ENCODE measurements around the gene EFHC1.
A peak's percentile ranks its signal among the peaks of the same experiment; 100 is the strongest.
"Not testable (repeated sequence)": the region's sequence is repeated elsewhere in the genome, so short reads cannot be mapped to it uniquely, and the experiment has no call there.

The EFHC1 gene

DNA sequence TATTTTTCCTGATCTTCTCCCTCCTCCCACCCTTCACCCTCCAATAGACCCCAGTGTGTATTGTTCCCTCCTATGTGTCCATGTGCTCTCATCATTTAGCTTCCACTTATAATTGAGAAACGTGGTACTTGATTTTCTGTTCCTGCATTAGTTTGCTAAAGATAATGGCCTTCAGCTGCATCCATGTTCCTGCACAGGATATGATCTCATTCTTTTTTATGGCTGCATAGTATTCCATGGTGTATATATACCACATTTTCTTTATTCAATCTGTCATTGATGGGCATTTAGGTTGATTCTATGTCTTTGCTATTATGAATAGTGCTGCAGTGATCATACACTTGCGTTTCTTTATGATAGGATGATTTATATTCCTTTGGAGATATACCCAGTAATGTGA lies 41.1 kb downstream of the EFHC1 start:
- not testable (repeated sequence) for DNase-seq

DNA sequence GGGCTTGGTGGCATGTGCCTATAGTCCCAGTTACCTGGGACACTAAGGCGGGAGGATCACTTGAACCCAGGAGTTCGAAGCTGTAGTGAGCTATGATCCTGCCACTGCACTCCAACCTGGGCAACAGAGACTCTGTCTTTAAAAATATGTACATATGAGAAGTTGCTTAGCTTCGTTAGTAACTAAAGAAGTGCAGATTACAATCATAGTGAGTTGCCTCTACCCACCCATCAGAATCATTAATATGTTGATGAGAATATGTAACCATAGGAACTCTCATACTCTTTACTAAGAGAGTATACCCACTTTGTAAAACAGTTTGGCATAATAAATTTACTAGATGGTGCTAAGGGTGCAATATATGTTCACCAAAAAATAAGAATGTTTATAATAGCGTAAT lies 54.0 kb downstream of the EFHC1 start:
- no peak for DNase-seq

DNA sequence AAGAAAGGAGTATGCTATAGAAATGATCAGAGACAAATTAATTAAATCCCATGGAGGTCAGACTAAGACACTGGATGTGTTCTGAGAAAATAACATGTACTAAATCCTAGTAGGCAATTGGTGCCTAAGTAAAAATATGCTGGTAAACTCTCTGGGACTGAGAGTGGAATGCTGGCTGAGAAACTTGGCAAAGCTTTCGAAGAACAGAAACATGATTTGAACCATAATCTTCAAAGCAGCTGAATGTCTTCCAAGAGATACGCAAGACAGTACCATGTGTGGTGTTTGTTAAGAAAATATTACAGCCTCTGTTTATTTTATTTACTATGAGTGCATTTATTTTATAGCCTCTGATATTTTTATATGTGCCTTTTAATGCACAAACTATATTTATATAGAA lies 55.2 kb downstream of the EFHC1 start:
- no peak for DNase-seq

DNA sequence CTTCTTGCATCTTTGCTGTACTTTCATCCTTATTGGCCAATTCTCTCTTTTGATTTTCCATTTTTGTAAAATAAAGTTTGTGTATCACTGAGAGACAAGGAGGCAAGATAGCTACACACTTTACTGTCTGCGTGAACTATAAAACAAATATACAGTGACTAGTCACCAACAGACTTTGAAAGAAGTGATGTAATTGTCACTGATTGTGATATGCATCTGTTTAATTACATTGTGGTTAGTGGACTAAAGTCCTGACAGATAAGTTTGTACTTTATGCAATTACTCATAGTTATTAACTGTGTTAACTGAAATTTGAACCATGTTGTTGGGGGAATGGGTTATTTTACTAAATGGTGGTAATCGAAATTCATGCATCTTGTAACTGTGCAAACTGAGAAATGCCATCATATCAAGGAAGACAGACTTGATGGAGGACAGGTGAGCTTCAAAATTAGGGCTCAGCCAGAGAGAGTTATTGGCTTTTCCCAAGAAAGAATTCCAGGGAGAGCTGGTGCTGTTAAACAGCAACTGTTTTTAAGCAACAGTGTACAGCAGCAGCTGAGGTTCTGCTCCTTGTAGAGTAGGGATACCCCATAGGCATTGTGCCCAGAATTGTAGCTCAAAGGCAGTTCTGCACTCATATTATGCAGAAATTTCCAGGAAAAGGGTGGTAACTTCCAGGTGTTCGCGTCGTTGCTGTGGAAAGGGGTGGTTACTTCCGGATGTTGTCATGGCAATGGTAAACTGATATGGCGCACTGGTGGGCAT lies 62.9 kb downstream of the EFHC1 start:
- DNase-seq = no peak

DNA sequence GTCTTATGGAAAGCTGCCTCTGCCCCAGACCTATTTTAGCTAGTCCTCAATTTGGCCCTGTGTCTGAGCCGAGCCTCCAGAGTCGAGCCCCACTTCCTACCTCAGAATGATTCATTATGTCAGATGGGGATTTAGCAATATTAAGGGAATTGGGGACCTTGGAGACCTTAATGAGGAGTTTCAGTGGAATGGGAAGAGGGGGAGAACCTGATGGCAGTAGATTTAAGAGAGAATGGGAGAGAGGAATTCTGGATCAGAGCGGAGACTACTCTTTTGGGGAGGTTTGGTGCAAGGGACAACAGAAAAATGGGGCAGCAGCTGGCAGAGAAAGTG lies 63.5 kb downstream of the EFHC1 start:
- no peak for DNase-seq

DNA sequence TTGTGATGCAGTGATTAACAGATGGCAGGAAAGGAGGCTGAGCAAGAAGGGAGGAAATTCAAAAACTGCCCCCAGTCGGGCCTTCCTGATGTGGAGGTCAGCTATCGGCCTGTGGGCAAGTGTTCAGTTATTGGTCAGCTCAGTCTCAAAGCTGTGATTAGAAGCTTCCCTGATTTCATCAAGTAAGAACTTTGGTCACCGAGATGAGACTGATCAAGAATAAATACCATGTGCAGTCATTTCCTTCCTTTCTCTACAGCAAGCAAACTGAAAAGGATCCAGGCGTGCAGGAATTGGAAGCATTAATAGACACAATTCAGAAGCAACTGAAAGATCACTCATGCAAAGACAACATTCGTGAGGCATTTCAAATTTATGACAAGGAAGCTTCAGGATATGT lies 69.7 kb downstream of the EFHC1 start:
- no peak for DNase-seq

DNA sequence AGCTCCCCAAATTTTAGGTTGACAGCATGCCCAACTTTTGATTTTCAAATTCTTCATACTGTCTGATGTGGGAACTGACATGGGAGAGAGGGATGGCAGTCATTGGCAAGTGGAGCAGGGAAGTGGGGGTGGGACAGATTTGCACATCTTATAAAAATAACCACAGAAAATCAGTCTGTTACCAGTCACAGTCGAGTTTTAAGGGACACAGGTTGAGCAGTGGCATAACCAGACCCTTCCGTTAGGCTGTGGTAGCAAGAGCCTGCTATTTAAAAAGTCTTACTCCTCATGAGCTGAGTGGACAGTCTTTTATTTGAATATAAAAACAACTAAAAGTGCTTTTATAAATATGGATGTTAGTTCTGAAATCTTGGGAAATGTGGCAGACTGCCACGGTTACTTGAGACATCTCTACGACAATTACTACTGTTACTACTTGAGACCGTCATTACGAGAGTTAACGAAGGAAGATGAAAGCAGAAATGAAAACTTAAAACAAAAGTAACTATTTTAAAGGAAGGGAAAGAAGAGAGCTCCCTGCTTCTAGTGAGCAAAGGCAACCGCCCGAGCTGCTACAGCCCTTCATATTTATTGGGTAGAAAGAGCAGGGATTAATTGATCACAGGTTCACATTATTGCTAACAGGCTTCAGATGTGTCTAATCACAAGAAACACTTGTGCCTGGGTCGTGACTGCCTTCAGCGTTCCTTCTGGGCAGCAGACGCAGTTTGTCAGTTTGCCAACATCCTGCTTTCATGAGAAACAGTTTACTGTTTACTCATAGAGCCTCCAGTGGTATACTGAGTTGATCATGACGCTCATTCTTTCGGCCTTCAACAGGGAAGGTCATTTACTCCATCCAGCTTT lies 71.3 kb downstream of the EFHC1 start:
- DNase-seq = no peak

DNA sequence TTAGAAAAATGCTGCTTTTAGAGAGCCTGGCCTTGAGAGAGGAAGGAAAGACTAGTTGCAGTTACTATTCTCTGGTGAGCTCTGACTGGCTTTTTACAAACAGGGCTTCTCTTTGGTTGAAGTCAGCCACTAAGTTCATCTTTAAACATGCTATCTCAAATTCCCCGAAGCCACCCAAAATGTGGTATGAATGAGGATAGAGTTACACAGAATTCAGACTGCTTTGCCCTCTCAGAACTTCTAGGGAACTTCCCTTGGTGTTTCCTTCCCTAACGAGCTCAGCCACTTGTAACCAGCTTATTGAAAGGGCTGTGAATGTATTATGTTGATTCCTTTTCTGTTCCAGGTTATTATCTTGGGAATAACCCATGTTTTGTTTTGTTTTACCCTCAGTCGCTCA lies 73.5 kb downstream of the EFHC1 start:
- no peak for DNase-seq

DNA sequence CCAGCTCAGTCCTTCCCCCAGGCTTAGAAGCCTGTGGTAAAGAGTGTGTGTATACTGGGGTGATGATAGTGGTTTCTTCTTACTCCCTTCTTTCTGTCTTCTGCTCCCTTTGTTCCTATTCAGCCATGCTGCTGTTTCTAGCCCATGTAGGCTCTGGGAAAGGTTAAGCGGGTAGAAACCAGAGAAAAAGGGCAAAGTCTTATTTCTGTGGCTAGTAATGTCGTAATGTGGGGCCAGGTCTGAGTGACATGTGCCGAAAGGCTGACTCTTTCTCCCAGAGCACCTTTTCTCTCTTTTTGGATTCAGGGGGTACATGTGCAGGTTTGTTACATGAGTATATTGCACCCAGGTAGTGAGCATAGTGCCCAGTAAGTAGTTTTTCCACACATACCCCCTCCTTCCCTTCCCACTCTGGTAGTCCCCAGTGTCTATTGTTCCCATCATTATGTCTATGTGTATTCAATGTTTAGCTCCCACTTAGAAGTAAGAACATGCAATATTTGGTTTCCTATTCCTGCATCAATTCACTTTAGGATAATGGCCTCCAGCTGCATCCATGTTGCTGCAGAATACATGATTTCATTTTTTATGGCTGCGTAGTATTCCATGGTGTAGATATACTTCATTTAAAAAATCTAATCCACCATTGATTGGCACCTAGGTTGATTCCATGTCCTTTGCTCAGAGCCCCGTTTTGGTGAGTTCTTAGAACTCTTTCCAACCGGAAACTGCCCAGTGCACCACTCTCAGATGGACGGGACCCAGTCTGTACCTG lies 74.3 kb downstream of the EFHC1 start:
- DNase-seq = no peak

DNA sequence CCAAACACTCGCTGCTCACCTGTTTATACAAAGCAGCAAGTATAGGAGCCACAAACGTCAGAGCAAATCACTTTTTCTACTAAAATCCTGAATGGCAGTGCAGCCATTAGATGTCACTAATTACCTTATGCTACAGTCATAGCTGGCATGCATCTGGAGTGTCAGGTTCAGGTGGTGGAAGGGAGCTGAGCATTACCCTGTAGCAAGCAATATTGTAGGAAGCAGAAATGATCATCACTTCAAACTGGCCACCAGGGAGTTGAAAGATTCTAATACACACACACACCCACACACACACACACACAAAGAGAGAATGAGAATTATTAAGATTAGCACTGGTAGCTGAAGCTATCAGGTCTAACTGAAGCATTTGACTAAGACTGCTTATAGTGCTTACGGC lies 75.8 kb downstream of the EFHC1 start:
- no peak for DNase-seq

DNA sequence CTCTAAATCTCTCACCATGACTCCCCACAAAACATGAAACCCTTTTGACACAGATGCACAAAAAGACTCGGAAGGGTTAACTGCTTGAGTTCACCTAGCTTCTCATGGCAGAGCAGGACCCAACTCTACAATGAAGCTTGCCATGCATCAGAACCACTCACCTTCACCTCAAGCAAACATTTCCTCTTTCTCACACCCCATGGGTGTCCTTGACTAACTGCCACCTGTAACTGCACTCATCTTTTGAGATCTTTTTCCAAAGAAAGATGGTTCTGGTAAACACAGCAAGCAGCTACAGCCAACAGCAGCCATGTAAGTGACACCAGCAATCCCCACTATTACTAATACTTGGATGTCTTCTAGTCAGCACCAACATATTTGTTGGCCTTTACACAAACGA lies 76.5 kb downstream of the EFHC1 start:
- DNase-seq = no peak

DNA sequence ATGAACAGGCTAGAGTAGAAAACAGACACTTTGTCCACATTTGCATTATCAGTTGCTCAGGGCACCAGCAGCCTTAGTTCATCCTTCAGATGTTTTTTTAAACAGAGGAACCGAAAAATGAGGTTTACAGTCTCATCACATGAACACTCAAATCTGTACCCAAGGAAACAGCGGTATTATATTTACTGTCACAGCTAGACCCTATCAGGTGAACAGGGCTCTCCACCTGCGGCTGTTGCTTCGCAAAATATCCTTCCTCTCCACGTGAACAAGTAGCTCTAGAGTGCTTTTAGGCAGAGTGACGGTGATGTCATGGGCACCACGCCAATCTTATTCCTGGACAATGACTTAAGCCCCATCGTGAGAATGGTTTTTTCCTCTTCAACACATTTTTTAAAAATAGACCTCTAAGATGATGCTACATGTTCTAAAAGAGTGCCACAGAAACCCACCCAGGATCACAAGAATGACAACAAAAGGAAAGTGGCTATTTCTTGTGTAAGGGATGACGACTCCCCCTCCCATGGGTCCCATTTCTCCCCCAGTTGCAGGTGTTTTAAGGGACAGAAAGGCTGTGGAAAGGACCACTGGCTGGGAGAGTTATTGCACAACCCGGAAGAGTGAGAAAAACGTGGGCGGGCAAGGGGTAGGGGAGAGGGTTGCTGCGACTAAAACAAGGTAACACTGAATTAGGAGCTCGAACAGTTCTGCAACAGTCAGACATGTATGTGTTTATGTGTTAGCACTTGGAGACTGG lies 77.7 kb downstream of the EFHC1 start:
- DNase-seq = no peak

DNA sequence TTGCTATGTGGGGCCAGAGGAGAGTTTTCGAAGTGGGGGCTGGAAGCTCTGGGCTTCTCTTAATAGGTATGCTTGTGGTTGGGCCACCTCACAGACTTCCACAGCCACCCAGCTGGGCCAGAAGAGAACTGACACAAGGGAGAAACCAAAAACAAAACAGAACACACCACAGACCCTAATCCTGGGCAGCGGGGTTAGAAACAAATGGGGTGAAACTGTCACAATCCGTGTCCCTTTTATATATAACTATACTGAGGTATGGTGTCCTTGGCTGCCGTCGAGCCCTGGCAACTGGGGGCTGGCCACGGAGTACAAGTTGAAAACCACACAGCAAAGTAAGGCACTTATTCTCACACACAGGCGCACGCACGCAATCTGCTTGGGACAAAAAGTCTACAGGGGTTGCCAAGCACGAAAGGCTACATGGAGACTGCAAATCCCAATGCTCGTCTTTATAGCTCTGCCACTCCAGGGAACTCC lies 78.4 kb downstream of the EFHC1 start:
- DNase-seq = no peak

DNA sequence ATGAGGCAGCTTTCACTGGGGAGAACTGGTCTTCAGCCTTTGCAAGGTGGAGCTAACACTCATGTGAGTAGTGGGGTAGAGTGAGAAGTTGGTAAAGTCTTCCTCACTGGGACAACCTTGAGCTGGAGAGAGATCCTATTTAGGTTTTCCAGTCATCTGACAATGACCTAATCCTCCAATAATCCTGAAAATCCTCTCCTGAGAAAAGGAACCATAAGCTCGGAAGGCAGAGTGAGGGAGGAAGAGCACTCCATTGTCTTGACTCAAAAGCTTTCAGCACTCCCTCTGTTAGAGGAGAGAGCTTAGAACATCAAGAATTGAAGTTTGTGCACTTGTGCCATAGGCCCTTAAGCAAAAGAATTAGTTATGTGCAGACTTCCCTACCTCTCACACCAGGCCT lies 78.9 kb downstream of the EFHC1 start:
- DNase-seq = no peak

DNA sequence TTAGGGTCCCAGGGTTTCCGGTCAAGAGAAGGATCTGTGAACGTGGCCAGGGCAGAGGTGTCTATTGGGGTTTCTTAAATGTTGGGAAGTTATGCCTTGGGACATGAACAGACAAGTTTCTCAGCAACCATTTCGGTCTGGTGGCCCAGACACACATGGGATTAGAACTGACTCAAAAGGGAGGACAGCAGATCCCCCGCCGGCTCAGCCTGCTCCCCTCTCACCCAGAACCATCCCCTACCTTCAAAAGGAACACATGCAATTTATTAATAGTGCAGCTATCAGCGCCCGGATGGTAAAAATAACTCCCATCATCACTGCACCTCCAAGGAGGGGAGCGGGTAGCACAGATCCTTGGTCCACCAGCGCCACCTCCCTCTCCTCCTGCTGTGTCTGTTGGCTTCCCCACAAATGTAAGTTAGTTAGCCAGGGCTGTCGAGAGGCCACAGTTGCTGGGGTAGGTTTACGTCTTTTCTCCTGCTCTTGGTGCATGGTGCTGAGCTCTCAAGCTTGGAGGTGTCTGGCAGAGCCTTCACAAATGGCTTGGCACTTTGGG lies 79.6 kb downstream of the EFHC1 start:
- DNase-seq = no peak

DNA sequence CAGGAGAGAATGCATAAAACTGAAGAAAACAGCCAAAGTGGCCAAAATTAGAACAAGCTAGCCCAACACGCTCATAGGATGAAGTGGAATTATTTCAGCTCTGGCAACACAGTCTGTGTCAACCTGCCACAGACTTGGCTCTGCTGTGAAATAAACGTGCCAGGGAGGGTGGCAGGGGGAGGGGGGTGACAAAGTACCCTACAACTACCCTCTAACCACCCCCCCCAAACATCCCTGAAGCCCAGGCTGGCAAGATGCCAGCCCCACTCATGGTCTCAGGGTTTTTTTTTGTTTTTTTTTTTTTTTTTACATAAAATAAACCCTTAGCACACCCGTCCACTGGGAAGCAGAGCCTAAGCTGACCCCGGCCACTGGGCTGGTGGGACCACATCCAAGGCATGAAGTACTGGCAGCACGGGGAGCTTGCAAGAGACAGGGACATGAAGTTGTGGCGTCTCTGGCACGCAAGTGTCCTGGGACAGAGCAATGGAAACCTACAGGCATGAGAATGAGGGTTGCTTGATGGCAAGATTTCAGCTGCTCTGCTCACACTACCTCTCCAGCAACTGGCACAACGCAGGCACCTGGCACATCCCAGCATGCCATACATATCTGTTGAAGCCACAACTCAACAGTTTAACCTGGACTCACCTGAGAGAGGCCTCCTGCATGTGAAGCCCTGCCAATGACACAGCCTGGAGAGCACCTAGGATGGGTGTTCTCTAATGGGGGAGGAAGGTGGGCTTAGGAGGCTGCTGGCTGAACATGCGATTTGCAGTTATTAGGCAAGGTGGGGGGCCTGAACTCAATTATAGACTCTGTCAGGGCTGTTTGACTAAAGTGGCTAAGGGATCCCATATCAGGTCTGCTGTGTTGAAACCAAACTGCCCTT lies 80.3 kb downstream of the EFHC1 start:
- DNase-seq = no peak

DNA sequence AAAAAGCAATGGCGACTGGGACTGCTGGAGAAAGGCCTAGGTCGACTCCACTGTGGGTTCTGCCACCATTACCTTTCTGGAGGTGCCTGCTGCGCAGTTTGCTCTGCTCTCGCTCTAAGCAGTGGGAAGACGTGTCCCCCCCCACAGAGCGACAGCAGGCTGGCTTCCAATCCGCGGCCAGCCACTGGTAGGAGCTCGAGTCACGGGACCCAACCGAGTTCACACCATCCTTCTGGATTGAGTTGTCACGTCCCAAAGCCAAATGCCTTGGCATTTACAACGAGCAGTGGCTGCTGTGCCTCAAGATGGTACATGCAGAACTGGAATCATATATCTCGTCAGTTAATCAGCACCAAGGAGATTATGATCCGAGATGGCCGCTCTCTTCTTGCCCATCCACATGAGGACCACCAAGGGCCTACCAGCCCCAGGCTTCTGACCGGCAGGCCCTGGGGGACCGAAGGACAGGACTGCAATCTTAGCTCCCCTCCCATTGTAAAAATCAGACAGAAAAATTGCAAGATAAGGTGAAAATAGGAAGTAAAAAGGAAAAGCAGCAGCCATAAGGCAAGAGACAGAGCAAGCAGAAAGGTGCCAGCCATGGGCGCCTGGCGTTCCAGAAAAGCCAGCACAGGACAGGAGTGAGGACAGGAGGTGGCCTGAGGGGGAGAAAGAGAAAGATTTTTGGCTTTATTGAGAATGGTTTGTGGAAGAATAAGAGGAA lies 82.3 kb downstream of the EFHC1 start:
- no peak for DNase-seq

DNA sequence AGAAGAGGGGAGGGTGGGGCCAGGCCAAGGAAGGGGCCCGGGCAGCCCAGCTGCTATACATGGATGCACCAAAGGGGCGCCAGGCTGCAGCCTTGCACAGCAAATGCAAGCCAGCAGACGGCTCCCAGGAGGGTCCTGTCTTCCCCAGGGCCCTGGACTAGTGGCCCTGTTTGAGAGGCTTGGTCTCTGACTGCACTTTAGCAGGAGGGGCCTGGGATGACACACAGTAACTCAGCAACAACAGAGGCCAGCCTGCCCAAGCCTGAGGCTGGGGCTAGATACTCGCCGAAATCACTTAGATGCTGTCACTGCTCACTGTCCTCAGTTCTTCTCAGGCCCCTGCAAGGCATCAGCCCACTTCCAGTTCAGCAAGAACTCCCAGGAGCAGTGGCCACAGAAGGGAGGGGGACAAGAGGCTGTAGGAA lies 83.2 kb downstream of the EFHC1 start:
- no peak for DNase-seq

DNA sequence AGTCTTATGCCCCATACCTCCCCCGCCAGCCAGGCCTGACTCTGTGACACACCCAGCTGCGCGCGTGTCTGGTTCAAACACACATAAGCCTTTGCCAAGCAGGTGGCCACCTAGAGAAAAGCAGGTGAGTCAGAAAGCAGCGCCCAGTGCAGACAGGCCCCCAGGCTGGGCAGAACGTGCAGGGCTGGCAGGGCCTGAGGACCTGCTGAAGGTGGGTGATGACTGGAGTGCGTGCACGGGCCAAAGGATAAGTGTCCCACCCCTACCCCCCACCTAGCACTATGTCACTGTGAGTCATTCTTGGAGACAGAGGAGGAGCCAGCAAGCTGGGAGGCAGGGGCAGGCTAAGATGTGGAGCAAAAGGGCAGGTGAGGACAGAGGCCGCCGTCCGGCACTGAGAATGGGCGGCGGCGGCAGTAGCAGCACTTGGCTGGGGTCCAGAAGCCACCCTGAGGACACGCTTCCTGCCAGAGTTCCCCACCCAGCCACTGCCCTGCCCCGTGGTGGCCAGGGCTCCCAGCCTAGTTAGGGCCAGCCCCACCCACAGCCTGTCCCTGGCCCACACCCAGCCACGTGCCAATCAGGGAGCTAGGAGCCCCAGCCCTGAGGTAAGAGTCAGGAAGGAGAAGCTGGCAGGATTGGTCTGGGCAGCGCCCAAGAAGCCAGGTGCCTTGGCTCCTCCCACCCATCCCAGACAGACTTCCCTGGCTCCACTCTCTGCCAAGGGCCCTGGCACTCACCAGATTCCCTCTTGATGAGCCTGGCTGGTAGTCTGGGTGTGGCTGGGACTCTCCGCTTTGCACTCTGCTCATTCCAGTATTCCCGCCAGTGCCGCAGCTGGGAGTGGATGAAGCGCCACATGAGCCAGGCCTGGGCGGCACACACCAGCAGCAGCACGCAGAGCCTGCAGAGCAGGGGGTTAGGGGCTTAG lies 84.0 kb downstream of the EFHC1 start:
- peak; percentile 73 for DNase-seq

DNA sequence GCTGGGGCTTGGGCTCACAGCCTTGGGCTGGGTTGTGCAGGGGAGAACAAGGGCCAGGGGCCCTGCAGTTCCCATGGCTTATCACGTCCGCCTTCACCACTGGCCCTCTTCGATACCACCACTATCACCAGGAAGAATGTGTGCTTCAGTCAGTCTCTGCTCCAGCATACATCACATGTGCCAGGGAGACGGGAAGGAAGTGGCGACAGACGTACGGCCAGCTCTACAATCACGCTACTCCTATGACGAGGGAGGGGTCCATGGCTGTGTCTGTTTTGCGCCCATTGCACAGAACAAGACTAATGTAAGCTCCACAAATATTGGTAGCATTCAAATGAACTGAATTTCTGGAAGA lies 84.6 kb downstream of the EFHC1 start:
- DNase-seq = no peak

All from NCI-H2171 (cell line).